ENCODE measurements around the gene GMFB.

Gene GMFB

GRCh38 chr14:54488646-54489317 is at the start of gene GMFB:
Gene GMFB, minus strand, starts transcription at chr14:54488980. Its CDS starts 53 bp downstream, at chr14:54488927.
- TF ChIP-seq CTCF (IDR thresholded peaks at IDR 0.05; ENCODE audit: insufficient read depth, low read length, missing control alignments): peak; percentile 30
- ChIA-PET POLR2A (interaction anchor here (0.5 to 0.9 kb wide), 3 partner anchors 13 to 190 kb away, joined by 3 read pairs; partner anchors contain the start of gene CGRRF1), CTCF (interaction anchor here (0.6 to 10.5 kb wide), 14 partner anchors 8 to 1594 kb away, joined by 3 to 113 read pairs (median 4); partner anchors contain the start of gene CGRRF1)
- peak; percentile 55 for DNase-seq (ENCODE audit: low read depth, low spot score)
- H3K4me3 ChIP-seq (ENCODE audit: low read depth, low read length): peak within 1 kb of the TSS; percentile 96

- CTCF ChIA-PET: interaction anchor here (1.2 to 2.1 kb wide), 4 partner anchors 8 to 34 kb away, joined by 3 to 7 read pairs (median 4); partner anchors contain the start of gene CGRRF1
- no peak for TF ChIP-seq CTCF (IDR thresholded peaks at IDR 0.05; ENCODE audit: insufficient read depth, low read length, missing control alignments)
- no peak for DNase-seq (ENCODE audit: low read depth, low spot score)
- POLR2A ChIA-PET: no interaction called here
- H3K4me3 ChIP-seq (ENCODE audit: low read depth, low read length): no peak overlapping the region
Observed at GRCh38 chr14:54538055-54538454, 49.3 kb upstream of the GMFB start.

- H3K4me3 ChIP-seq (ENCODE audit: low read depth, low read length): no peak overlapping the region
- CTCF ChIA-PET: interaction anchor here (1.3 to 2.2 kb wide), 2 partner anchors 8 to 236 kb away, joined by 4 to 6 read pairs; no protein-coding TSS in a partner anchor
- TF ChIP-seq CTCF (IDR thresholded peaks at IDR 0.05; ENCODE audit: insufficient read depth, low read length, missing control alignments): no peak
- POLR2A ChIA-PET: no interaction called here
- DNase-seq (ENCODE audit: low read depth, low spot score): no peak
Observed at GRCh38 chr14:54537651-54538050, 48.9 kb upstream of the GMFB start.

- TF ChIP-seq CTCF (IDR thresholded peaks at IDR 0.05; ENCODE audit: insufficient read depth, low read length, missing control alignments): no peak
- H3K4me3 ChIP-seq (ENCODE audit: low read depth, low read length): no peak overlapping the region
- ChIA-PET CTCF (interaction anchor here (2.2 kb wide), 1 partner anchor 238 kb away, joined by 6 read pairs; no protein-coding TSS in a partner anchor), POLR2A (no interaction called here)
- no peak for DNase-seq (ENCODE audit: low read depth, low spot score)
Observed at GRCh38 chr14:54535646-54536045, 46.9 kb upstream of the GMFB start.

GRCh38 chr14:54535126-54535525 is 46.3 kb upstream of the GMFB start:
- POLR2A ChIA-PET: no interaction called here
- TF ChIP-seq CTCF (IDR thresholded peaks at IDR 0.05; ENCODE audit: insufficient read depth, low read length, missing control alignments): no peak

GRCh38 chr14:54533100-54533499 is 44.3 kb upstream of the GMFB start:
- H3K4me3 ChIP-seq (ENCODE audit: low read depth, low read length): no peak overlapping the region
- CTCF ChIA-PET: interaction anchor here (0.7 to 1.4 kb wide), 3 partner anchors 9 to 92 kb away, joined by 3 to 5 read pairs (median 4); partner anchors contain the start of gene CNIH1
- no peak for TF ChIP-seq CTCF (IDR thresholded peaks at IDR 0.05; ENCODE audit: insufficient read depth, low read length, missing control alignments)
- DNase-seq (ENCODE audit: low read depth, low spot score): no peak
- POLR2A ChIA-PET: no interaction called here

More at GRCh38 chr14:54535126-54535525, 46.3 kb upstream of the GMFB start:
- CTCF ChIA-PET: no interaction called here
- no peak overlapping the region for H3K4me3 ChIP-seq (ENCODE audit: low read depth, low read length)
- DNase-seq (ENCODE audit: low read depth, low spot score): no peak
